MM.1S (cell line): ENCODE data around the gene BMPR1A.

Experiments
- EZH2 ChIP-seq: fragments of 300-600 bp; sonication (generic); optimal IDR thresholded peaks from 2 replicates; pipeline ENCODE3; 2017; ENCODE audit warnings: low read depth, mild to moderate bottlenecking, antibody characterized with exemption, low read length, mixed read lengths
- EZH2phosphoT487 ChIP-seq: fragments of 300-600 bp; sonication (generic); IDR thresholded peaks from 2 replicates; pipeline ENCODE4 v1.6.1; 2018; ENCODE audit warnings: antibody characterized with exemption, low read length
- TF ChIP-seq, protein P1 (sequence below): fragments of 300-600 bp; sonication (generic); IDR thresholded peaks from 2 replicates; pipeline ENCODE4 v1.5.1; 2016; ENCODE audit warnings: antibody characterized with exemption, low read length, mixed read lengths

DNA sequence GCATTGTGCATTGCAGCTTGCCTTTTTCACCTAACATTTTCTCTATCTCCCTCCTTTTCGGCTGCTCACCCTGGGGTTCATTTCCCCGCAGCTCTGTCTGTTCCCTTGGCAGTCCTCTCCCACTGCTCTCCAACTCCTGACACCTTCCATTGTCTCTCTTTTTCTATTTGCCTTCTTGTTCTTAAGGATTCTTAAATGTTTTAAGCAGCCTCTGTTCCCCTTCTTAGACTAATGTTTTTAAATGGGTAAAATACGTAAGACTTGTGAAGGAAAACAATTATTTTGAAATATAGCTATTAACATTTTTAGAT, 19.4 kb downstream of the BMPR1A start:
- TF ChIP-seq, protein P1, sequence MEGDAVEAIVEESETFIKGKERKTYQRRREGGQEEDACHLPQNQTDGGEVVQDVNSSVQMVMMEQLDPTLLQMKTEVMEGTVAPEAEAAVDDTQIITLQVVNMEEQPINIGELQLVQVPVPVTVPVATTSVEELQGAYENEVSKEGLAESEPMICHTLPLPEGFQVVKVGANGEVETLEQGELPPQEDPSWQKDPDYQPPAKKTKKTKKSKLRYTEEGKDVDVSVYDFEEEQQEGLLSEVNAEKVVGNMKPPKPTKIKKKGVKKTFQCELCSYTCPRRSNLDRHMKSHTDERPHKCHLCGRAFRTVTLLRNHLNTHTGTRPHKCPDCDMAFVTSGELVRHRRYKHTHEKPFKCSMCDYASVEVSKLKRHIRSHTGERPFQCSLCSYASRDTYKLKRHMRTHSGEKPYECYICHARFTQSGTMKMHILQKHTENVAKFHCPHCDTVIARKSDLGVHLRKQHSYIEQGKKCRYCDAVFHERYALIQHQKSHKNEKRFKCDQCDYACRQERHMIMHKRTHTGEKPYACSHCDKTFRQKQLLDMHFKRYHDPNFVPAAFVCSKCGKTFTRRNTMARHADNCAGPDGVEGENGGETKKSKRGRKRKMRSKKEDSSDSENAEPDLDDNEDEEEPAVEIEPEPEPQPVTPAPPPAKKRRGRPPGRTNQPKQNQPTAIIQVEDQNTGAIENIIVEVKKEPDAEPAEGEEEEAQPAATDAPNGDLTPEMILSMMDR = no peak
- TF ChIP-seq EZH2 (no peak), EZH2phosphoT487 (no peak)
